ENCODE results near the gene KLK15.

DNA sequence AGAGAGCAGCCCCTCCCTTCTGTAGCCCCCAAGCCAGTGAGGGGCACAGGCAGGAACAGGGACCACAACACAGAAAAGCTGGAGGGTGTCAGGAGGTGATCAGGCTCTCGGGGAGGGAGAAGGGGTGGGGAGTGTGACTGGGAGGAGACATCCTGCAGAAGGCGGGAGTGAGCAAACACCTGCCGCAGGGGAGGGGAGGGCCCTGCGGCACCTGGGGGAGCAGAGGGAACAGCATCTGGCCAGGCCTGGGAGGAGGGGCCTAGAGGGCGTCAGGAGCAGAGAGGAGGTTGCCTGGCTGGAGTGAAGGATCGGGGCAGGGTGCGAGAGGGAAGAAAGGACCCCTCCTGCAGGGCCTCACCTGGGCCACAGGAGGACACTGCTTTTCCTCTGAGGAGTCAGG lies 25.5 kb upstream of the KLK15 start:
- TF ChIP-seq, protein P1, sequence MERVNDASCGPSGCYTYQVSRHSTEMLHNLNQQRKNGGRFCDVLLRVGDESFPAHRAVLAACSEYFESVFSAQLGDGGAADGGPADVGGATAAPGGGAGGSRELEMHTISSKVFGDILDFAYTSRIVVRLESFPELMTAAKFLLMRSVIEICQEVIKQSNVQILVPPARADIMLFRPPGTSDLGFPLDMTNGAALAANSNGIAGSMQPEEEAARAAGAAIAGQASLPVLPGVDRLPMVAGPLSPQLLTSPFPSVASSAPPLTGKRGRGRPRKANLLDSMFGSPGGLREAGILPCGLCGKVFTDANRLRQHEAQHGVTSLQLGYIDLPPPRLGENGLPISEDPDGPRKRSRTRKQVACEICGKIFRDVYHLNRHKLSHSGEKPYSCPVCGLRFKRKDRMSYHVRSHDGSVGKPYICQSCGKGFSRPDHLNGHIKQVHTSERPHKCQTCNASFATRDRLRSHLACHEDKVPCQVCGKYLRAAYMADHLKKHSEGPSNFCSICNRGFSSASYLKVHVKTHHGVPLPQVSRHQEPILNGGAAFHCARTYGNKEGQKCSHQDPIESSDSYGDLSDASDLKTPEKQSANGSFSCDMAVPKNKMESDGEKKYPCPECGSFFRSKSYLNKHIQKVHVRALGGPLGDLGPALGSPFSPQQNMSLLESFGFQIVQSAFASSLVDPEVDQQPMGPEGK (CRISPR knock-in tag; IDR thresholded peaks at IDR 0.05; ENCODE audit: borderline replicate concordance): no peak
- TF ChIP-seq ISL1 (CRISPR knock-in tag; IDR thresholded peaks at IDR 0.05) (no peak), ESRRG (CRISPR knock-in tag; IDR thresholded peaks at IDR 0.05) (no peak), ARNTL (CRISPR knock-in tag; IDR thresholded peaks at IDR 0.05; ENCODE audit: borderline replicate concordance, low read depth) (no peak), TOX (CRISPR knock-in tag; IDR thresholded peaks at IDR 0.05; ENCODE audit: borderline replicate concordance) (no peak)
- TF ChIP-seq, protein P2, sequence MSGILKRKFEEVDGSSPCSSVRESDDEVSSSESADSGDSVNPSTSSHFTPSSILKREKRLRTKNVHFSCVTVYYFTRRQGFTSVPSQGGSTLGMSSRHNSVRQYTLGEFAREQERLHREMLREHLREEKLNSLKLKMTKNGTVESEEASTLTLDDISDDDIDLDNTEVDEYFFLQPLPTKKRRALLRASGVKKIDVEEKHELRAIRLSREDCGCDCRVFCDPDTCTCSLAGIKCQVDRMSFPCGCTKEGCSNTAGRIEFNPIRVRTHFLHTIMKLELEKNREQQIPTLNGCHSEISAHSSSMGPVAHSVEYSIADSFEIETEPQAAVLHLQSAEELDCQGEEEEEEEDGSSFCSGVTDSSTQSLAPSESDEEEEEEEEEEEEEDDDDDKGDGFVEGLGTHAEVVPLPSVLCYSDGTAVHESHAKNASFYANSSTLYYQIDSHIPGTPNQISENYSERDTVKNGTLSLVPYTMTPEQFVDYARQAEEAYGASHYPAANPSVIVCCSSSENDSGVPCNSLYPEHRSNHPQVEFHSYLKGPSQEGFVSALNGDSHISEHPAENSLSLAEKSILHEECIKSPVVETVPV (CRISPR knock-in tag; IDR thresholded peaks at IDR 0.05): no peak
